ENCODE measurements around the gene TAS2R1.

TAS2R1 gene

GRCh38 chr5:9630251-9630650, at the start of gene TAS2R1:
TAS2R1 (minus strand) TSS chr5:9630351; CDS start chr5:9630032, 319 bp downstream.
- DNase-seq (ENCODE audit: low read depth, low spot score), result no peak

GRCh38 chr5:9670371-9670770, 40.2 kb upstream of the TAS2R1 start:
- DNase-seq (ENCODE audit: low read depth, low spot score), result no peak

DNA sequence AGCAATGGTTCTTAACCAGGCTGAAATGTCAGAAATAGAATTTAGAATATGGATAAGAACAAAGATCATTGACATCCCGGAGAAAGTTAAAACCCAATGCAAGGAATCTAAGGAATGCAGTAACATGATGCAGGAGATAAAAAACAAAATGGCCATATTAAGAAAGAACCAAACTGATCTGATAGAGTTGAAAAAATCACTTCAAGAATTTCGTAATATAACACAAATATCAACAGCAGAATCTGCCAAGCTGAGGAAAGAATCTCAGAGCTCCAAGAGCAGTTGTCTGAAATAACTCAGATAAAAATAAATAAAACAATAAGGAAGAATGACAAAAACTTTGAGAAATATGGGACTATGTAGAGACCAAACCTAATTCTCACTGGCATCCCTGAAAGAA, 37.8 kb upstream of the TAS2R1 start:
- DNase-seq (ENCODE audit: low read depth, low spot score), result no peak

DNA sequence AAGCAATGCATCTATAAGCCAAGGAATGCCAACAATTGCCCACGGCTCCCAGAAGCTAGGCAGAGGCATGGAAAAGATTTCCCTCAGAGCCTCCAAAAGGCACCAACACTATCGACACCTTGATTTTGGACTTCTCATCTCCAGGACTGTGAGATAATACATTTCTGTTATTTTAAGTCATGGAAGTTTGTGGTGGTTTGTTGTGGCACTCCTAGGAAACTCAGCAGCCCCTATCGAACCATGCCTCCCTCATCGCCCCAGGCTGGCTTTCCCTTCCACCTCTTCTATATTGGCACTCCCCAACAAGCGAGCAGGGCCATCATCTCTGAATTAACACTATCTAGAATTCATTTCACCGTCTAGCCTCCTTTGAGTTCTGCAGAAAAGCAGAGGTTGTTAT, 33.7 kb upstream of the TAS2R1 start:
- DNase-seq (ENCODE audit: low read depth, low spot score), result no peak

DNA sequence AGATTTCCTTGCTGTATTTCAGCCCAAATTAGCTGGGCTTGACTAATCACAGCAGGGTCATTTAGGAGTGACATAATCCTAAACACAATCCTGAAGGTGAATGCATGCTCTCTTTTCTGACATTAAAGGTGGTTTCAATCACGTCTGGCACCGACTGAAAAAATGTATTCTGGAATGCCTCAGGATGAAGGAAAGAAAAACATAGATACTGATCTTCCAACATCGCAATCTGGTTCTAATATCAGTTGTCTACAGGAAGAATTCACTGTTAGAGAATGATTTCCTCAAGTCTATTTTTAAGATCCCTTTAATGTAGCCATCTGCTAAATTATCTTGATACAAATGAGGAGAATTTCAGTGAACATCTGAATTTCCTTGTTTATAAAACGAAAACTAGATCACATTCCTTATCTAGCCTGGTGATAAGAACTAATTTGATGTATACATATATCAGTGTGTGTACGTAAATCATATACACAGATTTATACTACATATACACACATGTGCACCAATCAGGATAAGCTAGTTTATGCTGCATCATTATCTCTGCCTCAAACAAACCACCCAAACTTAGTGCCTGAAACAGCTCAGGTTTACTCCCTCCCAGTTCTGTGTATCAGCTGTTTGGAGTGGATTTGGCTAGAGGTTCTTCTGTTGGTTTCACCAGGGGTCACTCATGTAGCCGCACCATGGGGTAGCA, 31.3 kb upstream of the TAS2R1 start:
- no peak for DNase-seq (ENCODE audit: low read depth, low spot score)

- DNase-seq (ENCODE audit: low read depth, low spot score), result no peak
Observed at GRCh38 chr5:9658706-9659105, 28.6 kb upstream of the TAS2R1 start.

DNA sequence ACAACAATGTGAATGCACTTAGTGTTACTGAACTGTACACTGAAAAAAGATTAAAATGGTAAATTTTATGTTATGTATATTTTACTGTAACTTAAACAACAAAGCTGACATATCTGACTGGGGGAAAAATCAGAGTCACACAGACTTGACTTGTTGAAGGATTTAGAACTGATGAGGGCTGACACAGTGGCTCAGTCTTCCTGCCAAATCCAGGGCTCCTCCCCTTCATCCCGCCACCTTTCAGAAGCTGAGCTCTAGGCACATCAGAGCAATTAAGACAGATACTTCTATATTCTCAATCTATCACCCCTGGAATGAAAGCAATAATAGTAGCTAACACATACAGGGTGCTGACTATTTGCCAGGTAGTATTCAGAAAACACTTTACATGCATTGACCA, 27.7 kb upstream of the TAS2R1 start:
- DNase-seq (ENCODE audit: low read depth, low spot score), result no peak

GRCh38 chr5:9655641-9656040, 25.5 kb upstream of the TAS2R1 start:
- DNase-seq (ENCODE audit: low read depth, low spot score), result no peak

DNA sequence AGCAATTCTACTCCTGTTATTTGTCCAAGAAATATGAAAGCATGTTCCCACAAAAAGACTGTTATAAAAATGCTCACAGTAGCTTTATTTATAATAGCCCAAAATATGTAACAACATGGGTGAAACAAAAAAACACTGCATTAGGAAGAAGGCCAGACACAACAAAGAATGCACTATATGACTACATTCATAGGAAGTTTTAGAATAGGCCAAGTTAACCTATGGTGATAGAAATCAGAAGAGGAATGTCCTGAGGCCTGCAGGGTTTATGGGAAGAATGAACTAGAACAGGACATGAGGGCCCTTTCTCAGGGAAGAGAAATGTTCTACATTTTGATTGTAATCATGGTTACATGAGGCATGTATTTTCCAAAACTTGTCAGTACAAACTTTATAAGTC, 24.7 kb upstream of the TAS2R1 start:
- no peak for DNase-seq (ENCODE audit: low read depth, low spot score)

GRCh38 chr5:9653811-9654210, 23.7 kb upstream of the TAS2R1 start:
- DNase-seq (ENCODE audit: low read depth, low spot score), result peak; percentile 14

GRCh38 chr5:9653061-9653460, 22.9 kb upstream of the TAS2R1 start:
- DNase-seq (ENCODE audit: low read depth, low spot score), result no peak

GRCh38 chr5:9652295-9652694, 22.1 kb upstream of the TAS2R1 start:
- no peak for DNase-seq (ENCODE audit: low read depth, low spot score)

DNA sequence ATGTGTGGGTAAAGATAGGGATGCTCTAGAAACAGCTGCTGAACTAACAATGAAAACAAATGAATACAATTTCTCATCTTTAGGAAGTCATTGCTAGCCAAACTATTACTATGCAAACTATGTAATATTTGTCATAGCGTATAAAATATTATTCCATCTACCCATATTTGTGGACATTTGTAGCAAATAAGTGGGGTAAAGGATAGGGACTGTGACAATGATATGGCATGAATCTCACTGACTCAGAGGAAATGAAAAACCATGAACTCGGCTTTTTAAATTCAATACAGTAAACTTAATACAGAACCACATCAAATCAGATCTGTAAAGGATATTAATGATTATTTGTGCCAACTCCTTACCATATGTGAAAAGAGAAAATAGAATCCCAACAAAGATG, 16.7 kb upstream of the TAS2R1 start:
- DNase-seq (ENCODE audit: low read depth, low spot score), result no peak

DNA sequence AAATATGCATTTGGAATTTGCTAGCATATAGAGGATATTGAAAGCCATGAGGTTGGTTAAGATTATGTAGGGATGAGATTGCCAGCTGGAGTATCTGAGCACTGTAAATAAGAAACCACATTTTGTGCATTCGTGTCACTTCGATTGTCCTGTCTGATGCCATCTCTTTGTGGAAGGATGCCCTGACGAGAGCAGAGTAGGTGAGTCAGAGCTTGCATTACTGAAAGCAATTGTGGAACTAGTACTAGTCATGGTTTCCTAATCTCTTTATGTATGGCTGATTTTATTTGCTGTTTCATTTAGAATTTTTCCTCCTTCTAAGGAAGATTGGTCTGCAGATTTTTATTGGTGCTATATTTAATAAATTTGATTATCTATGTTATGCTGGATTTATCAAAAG, 14.5 kb upstream of the TAS2R1 start:
- DNase-seq (ENCODE audit: low read depth, low spot score), result no peak

DNA sequence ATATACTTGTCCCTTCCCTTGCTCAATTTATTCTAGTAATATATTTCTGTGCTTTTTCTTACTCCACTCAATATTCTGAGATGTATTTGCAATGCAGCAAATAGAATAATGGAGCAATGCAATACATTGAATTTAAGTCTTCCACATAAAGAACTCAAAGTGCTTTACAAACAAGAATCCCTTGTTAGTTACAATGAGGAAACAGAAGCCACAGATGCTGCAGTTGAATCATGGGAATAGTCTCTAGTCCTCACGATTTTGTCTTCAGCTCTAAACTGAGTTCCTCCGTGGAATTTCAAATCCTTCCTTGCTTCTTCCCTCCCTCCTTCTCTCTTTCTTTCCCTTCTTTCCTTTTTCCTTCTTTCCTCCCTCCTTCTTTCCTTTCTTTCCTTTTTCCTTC, 12.5 kb upstream of the TAS2R1 start:
- DNase-seq (ENCODE audit: low read depth, low spot score), result no peak

DNA sequence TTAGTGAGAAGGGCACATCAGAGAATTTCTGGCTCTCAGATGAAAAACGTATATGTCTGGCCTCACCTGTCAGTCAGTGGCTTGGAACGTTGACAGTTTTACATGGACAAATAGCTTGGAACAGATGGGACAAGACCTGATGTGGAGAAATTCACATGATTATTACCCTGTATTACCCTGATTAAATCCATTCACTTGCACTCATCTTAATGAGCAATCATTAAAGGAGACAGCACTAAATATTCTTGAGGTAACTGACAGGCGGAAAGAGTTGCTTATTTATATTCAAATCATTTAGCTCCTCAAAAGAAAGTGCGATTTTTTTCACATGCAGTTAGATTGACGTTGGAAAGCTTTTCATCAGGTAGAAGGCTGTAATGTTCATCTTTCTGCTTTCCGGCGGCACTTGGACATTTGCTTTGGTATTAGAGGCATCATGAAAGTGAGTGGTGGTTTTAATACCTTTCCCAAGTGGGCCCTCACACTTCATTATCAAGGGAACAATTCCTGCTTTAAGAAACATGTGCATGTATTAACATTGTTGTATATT, 11.7 kb upstream of the TAS2R1 start:
- DNase-seq (ENCODE audit: low read depth, low spot score), result no peak

DNA sequence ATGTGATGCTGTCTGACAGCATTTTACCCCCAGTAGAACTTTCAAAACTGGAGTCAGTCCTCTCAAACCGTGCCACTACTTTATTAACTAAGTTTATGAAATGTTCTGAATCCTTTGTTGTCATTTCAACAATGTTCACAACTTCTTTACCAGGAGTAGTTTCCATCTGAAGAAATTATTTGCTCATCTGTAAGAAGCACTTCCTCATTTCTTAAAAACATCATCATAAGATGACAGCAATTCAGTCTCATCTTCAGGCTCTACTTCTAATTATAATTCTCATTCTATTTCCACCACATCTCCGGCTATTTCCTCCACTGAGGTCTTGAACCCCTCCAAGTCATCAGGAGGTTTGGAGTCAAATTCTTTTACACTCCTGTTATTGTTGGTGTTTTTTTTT, 2.3 kb upstream of the TAS2R1 start:
- DNase-seq (ENCODE audit: low read depth, low spot score), result no peak

GRCh38 chr5:9627541-9627940, 2.6 kb downstream of the TAS2R1 start:
- DNase-seq (ENCODE audit: low read depth, low spot score), result no peak

DNA sequence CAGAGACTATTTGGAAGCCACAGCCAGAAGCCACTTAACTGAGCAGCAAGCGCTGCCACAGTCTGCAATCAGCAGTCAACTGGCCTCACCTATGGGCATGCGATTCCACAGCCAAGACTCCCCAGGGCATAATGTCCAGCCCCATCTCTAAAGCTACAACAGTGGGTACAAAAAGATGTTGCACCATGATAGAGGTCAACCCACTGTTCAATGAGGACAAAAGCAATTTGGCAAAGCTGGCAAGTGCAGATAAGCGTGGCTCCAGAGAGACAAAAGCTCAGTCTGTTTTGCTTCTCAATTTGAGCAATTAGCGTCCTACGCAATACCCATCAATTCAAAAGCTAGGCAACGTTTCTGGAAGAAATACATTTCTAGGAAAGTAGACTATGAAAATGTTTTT, 3.2 kb downstream of the TAS2R1 start:
- DNase-seq (ENCODE audit: low read depth, low spot score), result no peak

- no peak for DNase-seq (ENCODE audit: low read depth, low spot score)
Observed at GRCh38 chr5:9625731-9626130, 4.4 kb downstream of the TAS2R1 start.

DNA sequence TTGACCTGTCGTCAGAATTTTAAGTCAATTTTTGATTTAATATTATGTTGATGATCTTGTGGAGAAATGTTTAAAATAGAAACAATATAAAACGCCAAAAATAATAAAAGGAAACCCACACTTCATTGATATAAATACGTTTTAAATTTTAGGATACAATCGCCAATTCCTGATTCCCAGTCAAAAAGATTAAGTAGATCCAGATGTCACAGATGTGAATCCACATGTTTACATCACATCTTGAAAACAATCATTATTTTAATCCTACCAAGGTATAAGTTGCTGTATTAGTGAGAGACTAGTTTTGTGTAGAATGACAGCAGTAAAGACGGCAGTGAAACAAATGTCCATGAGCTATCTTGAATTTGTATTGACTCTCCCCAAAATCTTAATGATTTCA, 4.9 kb downstream of the TAS2R1 start:
- DNase-seq (ENCODE audit: low read depth, low spot score), result no peak

DNA sequence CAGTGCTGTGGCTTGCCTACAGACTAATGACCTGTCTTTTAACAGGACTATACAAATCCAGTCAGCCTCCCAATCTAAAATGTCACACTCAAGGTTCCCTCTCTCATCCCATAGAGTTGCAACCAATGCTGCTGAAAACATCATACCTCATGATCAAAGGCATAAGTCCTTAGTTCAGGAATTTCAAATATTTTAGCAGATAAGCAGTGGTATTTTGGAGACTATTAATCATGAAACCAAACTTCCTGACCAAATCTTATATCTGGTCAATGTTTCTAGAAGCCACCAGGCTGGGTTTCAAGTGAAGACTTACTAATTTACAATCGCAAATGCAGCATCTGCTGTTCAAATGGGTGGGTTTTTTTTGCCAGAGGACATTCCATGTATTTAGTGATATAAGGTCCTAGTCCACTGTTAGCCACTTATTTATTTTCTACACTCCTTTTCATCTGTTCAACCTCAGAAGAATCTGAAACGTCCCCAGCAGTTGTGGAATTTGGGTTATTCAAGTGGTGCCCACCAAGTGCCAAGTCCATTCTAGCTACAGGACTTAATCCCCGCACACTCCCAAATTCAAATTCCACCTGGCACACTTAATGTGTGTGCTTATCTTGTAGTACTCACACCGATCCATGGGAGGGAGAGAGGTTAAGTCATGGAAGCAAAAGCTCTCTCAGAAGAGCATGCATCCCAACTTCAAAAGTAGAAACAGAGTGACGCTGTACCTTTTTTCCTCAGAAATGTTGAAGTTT, 5.8 kb downstream of the TAS2R1 start:
- DNase-seq (ENCODE audit: low read depth, low spot score), result peak; percentile 14

DNA sequence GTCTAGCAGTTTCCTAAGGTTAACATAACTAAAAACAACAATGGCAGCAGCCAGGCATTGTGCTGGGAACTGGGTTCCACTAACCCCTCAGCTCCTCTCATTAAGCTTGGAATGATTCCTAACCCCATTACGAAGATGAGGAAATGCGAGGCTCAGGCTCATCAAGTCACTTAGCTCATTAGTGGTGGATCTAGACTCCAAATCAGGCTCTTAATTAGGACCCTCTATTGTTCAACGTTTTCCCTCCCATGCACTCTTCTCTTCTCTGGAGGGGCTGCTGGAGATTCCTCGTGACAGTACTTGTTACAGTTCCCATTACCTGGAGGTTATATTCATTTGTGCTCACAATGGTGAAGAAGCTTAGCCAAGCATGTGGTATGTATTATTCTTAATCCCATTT, 6.5 kb downstream of the TAS2R1 start:
- no peak for DNase-seq (ENCODE audit: low read depth, low spot score)
